HG03060 (cell line): ENCODE results near the gene BIN2.
"Not testable (repeated sequence)": the region's sequence is repeated elsewhere in the genome, so short reads cannot be mapped to it uniquely, and the experiment has no call there.

Experiments
- ATAC-seq: cut with Tn5 transposase; IDR thresholded peaks from one replicate; pipeline ENCODE4 v1.9.1; 2021; ENCODE audit warnings: low read depth, moderate number of reproducible peaks; ENCODE audit not compliant: unreplicated experiment

BIN2 gene

GRCh38 chr12:51346581-51346980 is 22.6 kb upstream of the BIN2 start, which contains the start of gene CELA1:
Gene CELA1 (minus strand): TSS chr12:51346679. CDS start chr12:51346638, 41 bp downstream.
- no peak for ATAC-seq

DNA sequence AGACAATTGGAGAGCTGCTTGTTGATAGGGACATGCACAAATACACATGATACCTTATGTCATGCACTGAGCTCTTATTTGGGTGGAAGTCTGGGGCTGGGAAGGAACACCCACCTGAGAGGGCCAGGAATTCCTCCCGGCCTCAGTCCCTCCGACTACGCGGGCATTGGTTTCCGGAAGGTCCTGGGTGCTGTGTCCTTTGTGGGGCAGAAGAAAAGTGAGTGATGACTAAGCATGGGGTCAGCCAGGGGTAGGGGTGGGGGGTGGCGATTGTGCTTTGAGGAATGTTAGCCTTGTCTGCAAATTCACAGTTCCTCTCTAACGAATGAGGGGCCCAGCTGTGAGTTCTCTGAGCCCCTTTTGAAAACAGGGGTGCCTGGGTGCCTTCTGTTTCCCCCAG is 21.7 kb upstream of the BIN2 start:
- ATAC-seq: no peak

- no peak for ATAC-seq
Measured at GRCh38 chr12:51343201-51343600, 19.2 kb upstream of the BIN2 start.

- no peak for ATAC-seq
Measured at GRCh38 chr12:51342416-51342815, 18.4 kb upstream of the BIN2 start.

DNA sequence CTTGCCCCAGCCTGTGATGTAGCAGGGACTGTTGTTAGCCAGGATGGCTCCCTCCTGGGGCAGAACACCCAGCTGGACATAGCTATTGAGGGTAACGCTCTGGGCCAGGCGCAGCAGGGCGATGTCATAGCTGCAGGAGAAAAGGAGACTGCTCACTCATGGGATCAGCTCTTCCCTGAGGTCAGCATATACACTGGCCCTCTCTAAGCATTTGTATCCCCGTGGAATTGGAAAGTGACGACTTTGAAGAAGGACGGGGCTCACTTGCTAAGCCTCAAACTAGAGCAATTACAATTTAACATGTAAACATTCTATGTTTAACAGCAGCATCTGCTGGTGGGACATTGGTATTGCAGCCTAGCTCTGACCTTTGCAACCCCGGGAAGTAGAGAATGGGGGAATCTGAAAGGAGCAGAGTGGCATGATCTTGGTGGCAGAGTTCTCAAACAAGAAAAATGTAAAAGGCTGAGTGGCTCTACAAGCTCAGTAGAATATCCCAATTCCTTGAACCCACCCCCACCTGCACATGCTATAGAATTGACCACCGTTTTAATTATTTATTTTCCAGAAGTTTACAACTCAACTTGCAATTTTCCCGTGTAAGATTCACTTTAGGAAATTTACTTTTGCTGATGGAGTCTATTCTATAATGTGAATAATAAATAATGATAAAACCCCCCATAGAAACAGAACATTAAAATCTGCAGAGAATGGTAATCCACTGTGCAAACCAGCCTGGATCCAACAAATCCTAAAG is 17.5 kb upstream of the BIN2 start:
- no peak for ATAC-seq

- ATAC-seq: no peak
Measured at GRCh38 chr12:51339750-51340149, 15.8 kb upstream of the BIN2 start.

DNA sequence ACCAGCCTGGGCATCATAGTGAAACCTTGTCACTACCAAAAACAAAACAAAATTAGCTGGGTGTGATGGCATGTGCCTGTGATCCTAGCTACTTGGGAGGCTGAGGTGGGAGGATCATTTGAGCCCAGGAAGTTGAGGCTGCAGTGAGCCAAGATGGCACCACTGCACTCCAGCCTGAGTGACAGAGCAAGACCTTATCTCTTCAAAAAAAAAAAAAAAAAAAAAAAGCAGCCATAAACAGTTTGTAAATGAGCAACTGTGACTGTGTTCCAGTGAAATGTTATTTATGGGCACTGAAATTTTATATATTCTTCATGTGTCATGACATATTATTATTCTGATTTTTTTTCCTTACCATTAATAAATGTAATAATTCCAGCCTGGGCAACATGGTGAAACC is 13.4 kb upstream of the BIN2 start:
- ATAC-seq: not testable (repeated sequence)

DNA sequence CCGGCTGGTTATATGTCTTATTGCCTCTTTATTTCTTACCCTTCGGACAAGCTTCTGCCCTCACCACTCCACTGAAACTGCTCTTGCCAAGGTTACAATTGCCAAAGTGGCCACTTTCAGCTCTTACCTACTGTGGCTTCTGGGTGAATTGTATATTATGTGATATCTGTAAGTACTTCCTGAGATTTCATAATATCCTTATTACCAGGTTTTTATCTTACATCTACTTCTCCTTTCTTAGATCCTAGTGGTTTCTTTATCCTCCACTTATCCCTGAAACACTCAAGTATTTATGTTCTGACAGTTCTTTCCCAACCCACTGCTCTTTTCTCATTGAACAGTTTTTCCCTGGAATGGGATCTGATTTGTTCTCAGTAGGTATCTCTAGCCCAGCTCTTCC is 12.0 kb upstream of the BIN2 start:
- no peak for ATAC-seq

GRCh38 chr12:51334764-51335163 is 10.8 kb upstream of the BIN2 start:
- no peak for ATAC-seq

- ATAC-seq: no peak
Measured at GRCh38 chr12:51333536-51333935, 9.6 kb upstream of the BIN2 start.

DNA sequence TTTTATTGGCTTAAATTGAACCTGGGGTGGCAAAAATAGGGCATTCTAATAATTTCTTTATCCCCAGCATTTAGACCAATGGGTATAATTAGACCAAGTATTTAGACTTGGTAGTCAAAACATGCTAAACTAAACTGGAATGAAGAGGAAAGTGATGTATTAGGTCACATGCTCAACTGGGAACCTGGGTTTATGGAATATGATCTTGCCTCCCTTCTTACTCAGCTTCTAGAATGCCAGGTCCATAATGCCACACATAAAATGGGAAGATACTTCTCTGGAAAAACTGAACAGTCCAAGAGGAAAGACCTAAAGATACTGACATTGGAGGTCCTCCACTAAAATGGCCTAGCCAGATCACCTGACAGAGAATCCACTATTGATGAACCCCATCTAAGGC is 6.2 kb upstream of the BIN2 start:
- no peak for ATAC-seq

DNA sequence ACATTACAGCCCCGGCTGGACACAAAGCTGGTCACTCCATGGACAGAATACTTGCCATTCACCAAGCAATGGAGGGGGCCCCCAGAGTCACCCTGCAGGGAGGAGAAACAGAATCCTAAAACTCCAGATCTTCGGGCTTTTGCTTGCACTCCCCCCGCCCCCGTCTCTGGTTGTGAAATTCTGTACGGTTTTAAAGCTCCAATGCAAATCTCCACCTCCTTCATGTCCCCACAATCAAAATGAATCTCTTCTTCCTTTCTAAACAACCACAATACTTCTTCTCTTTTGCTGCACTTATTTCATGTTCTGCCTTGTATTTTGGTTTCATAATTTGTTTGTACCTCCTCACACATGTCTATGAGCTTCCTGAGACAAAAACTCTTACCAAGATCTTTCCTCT is 5.8 kb upstream of the BIN2 start:
- no peak for ATAC-seq

- ATAC-seq: no peak
Measured at GRCh38 chr12:51328587-51328986, 4.6 kb upstream of the BIN2 start.

- no peak for ATAC-seq
Measured at GRCh38 chr12:51326698-51327439, 2.9 kb upstream of the BIN2 start.

- ATAC-seq: no peak
Measured at GRCh38 chr12:51324953-51325352, 979 bp upstream of the BIN2 start.

DNA sequence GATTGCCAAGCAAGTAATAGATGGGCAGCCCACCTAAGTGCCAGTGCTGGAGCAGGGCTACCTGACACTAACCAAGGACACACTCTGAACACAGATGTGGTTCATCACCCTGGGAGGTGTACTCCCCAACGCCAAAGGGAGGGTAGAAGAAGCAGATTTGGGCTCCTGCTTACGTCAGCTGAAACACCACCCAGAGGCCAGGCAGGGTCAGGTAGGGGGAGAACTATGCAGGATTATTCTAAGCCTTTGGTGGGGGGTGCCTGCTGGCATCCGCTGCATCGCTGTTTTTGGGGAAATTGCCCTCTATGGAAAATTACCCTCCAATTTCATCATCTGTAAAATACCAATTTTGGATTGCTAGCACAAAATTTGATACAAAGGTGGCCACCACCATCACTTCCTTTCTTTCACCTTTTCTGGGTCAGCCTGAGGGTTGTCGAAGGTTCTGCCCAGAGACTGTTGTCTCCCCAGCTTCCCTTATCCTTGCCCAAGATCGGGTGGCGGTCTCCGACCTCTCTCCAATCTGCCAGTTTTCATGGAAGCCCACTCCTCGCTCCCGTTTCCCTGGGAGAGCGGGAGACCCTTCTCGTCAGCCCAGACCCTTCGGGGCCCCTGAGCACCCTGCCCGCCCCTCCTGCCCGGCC is 535 bp downstream of the BIN2 start:
- no peak for ATAC-seq

- no peak for ATAC-seq
Measured at GRCh38 chr12:51322452-51322851, 1.5 kb downstream of the BIN2 start.

DNA sequence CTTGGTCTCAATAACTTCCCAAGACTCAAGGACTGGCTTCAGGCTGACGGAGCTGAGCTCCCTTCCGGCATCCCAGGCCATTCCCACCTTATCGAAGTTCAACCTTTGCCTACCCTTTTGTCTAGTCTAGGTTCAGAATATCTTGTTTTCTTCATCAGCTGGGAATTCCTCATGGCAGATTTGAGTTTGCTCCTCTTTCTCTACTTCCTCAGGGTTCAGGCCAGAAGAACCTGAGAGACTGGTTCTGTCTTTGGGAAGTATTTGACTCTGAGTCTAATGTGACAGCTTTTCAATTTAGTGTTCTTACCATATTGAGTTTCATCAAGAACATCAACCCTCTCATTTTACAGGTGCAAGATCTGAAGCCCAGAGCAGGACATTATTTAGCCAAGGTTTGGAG is 2.1 kb downstream of the BIN2 start:
- no peak for ATAC-seq

DNA sequence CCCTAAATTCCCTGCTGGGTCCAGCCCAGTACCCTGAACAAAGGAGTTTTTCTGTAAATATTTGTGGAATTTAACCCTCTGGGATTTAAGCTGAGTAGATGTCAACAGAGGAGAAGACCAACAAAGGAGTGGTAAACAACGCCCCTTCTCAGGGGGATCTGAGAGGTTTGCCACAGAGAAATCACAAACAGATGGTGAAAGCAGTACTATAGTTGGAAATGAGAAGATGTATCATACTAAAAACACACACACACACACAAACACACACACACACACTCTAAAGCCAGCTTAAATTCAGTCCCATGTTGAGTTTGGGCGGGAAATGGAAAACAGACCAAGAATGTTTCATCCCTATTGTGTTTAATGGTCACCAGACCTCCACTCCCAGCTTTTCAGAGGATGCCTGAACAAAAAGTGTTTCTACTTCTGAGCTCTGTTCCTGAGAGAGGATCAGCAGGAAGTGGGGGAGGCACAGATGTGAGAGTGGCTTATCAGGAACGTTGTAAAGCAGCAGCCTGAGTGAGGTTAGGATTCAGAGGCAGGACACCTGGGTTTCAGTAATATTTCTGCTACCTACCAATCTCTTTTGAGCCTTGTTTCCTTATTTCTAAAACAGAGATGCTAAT is 3.2 kb downstream of the BIN2 start:
- ATAC-seq: no peak

DNA sequence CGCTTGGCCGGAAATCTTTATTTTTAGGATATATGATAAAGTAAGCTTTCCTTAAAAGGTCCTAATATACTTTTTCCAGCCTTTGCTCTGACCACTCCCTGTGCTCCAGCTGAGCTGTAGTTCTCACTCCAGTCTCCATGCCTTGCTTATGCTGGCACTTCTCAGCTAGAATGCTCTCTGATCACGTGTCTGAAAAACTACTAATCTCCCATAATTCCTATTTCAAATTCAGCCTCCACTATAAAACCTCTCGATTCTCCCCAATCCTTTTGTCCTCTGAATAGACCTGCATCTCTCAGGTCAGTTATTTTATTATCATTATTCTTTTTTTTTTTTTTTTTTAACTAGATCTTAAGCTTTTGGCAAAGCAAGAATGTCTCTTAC is 3.7 kb downstream of the BIN2 start:
- no peak for ATAC-seq
